ENCODE data around the gene CCDC88C.
A peak's percentile ranks its signal among the peaks of the same experiment; 100 is the strongest.

CCDC88C gene

GRCh38 chr14:91238085-91238484 is 179.5 kb downstream of the CCDC88C start:
- no peak for DNase-seq

DNA sequence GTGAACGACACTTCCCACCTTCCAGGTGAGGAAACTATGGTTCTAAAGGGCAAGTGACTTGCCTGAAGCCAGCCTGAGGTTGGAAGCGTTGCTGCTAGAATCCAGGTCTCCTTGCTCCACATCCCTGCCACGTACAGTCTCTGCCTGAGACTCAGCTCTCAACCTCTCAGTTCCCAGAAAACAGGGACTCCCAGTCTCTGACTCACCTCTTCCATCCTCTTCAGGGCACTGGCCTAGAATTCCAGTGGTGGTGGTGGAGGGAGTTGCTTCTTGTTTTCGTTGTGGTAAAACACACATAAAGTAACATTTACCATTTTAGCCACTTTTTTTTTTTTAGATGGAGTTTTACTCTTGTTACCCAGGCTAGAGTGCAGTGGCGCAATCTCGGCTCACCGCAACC is 180.4 kb downstream of the CCDC88C start:
- DNase-seq = no peak

GRCh38 chr14:91235841-91236240 is 181.8 kb downstream of the CCDC88C start:
- no peak for DNase-seq

- DNase-seq = no peak
Measured at GRCh38 chr14:91234791-91235114, 182.9 kb downstream of the CCDC88C start.

DNA sequence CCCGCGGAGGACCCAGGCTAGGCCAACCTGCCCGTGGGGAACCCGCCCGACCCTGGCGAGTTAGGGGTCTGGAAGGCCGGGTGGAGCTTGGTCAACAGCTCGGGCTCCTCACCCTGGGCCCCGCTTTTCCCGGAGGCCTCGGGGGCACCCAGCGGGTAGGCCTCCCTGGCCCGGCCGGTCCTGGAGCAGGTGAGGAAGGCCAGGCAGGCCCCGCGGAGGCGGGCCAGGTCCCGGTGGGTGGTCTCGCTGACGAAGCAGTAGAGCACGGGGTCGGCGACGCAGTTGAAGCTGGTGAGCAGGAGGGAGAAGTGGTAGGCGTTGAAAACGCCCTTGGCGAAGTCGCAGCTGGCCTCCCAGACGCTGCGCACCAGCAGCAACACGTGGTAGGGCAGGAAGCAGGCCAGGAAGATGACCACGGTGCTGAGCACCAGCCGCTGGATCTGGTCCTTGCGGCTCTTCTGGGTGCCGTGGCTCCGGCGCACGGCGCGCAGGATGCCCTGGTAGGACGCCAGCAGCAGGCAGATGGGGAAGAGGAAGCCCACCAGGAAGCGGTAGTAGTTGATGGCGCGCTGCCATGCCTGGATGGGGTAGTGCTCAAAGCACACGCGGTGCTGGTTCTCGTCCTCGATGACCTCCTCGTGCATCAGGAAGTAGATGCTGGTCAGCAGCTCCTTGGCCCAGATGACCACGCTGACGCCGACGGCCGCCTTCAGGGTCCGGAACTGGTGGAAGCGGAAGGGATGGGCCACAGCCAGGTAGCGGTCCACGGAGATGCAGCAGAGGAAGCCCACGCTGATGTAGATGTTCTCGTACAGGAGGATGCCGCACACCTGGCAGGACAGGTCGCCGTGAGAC is 183.5 kb downstream of the CCDC88C start:
- no peak for DNase-seq

DNA sequence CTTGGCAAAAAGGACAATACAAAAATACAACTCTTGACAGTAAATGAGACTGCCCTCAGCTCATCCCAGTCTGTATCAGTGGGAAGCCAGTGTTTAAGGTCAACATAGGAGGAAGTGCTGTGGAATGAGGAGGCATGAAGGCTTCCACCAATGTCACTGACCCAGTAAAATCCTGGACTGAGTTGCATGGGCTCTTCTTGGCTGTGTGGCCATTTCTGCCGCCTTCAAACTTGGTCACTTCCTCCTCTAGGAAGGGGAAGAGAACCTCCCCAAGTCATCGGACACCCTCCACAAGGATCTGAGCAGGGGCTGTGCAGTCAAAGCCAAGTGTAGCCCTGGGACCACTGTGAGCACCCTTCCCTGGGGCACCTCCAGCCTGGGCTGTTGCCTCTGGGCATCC is 185.0 kb downstream of the CCDC88C start:
- no peak for DNase-seq

GRCh38 chr14:91232052-91232451 is 185.6 kb downstream of the CCDC88C start:
- no peak for DNase-seq

DNA sequence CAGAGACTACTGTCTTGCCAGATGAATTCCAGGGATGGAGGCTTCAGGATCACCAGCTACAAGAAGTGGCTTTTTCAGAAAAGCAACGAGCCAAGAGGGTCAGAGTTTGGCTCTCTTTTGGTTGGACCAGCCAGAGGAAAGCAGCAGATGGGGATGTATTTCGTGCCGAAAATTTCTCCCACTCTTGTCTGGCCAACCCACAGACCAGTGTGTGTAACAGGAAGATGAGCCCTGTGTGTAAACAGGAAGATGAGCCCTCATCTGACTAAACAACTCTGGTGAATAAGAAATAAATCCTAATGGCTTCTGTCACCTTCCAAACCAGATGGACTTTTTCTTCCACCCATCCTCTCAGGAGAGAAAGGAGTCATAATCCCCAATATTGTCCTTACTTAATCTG is 186.2 kb downstream of the CCDC88C start:
- DNase-seq = no peak

DNA sequence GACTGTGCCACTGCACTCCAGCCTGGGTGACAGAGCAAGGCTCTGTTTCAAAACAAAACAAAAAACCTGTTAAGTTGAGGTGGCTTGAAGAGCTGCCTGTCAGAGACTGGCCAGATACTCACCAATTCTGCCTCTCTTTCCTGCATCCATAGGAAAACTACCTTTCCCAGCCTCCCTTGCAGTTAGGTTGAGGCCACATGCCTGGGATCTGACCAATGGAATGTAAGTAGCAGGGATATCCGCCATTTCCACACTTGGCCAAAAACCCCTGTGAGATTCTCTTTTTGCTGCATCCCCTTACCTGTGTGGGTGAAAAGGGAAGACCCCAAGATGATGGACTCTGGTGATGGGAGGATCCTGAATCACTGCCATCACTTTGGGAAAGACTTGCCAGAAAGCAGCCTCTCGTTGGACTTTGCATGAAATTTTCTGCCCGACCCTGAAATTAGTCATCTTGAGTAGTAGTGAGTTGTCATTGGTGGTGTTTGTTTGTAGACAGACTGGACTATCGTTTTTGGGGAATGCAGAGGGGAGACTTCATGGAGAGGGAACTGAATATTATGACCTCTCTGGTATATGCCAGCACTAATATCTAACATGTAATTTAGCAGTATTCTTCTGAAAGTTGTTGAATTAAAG is 187.1 kb downstream of the CCDC88C start:
- DNase-seq = peak; percentile 48

- DNase-seq = peak; percentile 83
Measured at GRCh38 chr14:91229743-91230200, 187.8 kb downstream of the CCDC88C start.

DNA sequence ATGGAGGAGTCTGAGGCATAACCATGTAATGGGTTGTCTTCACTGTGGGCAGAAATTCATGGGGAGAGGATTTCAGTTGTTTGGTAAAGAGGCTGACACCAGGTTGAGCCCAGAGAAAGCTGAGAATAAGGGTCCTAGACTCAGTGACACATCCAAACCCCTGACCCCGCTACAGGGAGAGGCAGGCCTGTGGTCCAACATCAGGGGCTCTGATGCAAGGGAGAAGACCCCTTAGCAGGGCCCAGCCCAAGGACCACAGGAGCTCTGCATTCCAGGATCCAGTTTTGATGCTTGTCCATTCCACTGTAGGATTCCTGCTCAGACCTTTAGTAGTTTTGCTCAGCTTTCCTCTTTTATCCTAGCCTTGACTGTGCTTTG is 188.6 kb downstream of the CCDC88C start:
- DNase-seq = no peak

DNA sequence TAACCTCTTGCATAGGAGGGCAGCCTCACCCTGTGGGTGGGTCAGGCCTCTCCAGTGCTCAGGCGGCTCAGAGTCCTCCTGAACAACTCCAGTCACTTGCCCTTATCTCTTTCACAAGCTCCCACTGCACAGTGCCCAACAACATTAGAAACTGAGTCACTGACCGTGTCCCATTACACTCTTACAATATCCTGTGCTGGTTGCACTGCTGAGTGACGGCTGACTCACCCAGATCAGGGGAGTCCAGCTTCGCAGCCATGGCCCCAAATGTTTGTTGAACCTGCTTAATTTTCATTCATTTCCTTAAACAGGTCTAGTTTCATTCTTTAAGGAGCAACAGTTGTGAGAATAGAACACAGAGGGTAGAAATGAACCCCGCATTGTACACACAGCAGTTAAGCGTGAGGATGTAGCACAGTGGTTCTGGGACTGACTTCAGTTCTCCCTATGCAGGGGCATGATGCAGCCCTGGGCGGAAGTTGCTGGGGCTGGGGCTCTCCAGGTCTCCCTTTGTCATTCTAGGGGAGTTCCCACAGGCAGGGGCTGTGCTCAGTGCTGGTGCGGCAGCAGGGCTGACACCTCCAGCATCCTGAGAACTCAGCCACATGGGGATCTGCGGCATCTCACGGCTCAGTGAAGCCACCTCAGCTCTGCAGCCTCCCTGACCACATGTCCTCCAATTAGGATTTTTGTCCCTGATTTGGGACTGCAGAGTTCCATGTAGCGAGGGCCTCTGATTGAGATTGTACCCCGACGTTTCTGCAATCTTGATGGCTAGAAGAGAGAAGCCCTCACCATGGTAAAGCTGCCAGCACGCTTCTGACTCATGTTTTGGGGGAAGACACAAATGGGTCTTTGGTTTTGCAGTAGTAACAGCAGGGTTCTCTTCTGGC is 189.3 kb downstream of the CCDC88C start:
- peak; percentile 83 for DNase-seq

DNA sequence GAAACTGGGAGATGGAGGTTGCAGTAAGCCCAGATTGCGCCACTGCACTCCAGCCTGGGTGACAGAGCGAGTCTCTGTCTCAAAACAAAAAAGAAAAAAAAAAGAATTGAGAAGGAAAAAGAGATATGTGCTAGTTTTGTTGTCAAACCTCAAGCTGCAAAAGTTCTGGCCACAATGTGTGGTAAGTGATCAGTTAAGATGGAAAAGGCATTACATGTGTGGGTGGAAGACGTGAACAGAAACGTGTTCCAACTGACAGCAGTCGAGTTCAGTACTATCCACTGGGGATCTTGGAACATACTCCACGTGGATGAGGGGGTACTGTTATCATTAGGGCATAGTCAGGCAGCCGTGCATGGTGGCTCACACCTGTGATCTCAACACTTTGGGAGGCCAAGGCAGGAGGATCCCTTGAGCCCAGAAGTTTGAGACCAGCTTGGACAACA is 190.4 kb downstream of the CCDC88C start:
- DNase-seq = peak; percentile 43

- DNase-seq = peak; percentile 39
Measured at GRCh38 chr14:91226360-91226759, 191.3 kb downstream of the CCDC88C start.

GRCh38 chr14:91225025-91225424 is 192.6 kb downstream of the CCDC88C start:
- DNase-seq = no peak

DNA sequence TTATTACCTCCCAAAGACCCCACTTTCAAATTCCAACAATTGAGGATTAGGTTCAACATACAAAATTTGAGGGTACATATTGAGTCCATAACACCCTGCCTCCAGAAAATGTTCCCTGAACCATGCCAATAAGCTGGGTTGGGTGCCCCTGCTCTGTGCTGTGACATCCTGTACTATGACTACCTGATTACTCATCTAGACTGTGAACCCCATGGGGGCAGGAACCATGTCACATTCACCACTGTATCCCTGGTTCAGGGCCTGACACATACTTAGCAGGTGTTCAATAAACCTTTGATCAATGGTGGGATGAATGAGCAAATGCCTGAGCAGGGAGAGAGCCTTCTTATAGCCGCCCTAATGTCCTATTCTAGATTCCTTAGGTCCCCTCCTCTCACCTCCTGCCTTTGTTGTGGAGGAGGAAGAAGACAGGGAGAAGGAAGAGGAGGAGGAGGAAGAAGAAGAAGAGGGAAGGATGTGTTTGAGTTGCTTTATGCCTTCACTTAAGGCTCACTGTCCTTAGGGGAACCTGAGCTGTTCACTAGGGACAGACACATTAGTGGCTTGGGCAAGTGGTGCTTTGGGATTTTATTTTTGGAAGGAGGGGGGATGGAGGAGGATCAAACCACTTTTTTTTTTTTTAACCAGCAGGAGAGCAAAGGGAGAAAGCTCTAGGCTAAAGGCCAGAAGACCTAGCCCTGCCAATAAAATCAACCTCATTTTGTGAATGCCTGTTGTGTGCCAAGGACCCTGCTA is 194.4 kb downstream of the CCDC88C start:
- no peak for DNase-seq

All from CD4-positive, alpha-beta T cell treated with Interleukin-21 for 1 hour (primary cell).